H9 (cell line): ENCODE data around the gene FAXDC2. TPM values are rescaled to one million over a fixed set of nuclear protein-coding genes. Genes with fewer than 3 reads are reported as not detected.

Experiments
- DNase-seq: peaks from one replicate; pipeline ENCODE4 v3.0.0-alpha.2; 2017
- H2AFZ ChIP-seq: one replicate; pipeline ENCODE4 v1.6.1; 2013; ENCODE audit warnings: mild to moderate bottlenecking, low read length, control low read depth, moderate library complexity
- H2AK5ac ChIP-seq: 2 replicates; pipeline ENCODE4 v1.6.1; 2013; ENCODE audit warnings: low read length, control low read depth, mixed read lengths; ENCODE audit not compliant: insufficient read length
- H2BK120ac ChIP-seq: one replicate; pipeline ENCODE4 v1.6.1; 2013; ENCODE audit warnings: low read depth, mild to moderate bottlenecking, low read length, control low read depth, inconsistent platforms; ENCODE audit not compliant: poor library complexity, severe bottlenecking
- H2BK12ac ChIP-seq: 2 replicates; pipeline ENCODE4 v1.6.1; 2013; ENCODE audit warnings: low read length, control low read depth, mixed read lengths, low read depth; ENCODE audit not compliant: insufficient read length
- H2BK15ac ChIP-seq: 2 replicates; pipeline ENCODE4 v1.6.1; 2013; ENCODE audit warnings: low read depth, low read length, control low read depth
- H2BK20ac ChIP-seq: one replicate; pipeline ENCODE4 v1.6.1; 2013; ENCODE audit warnings: low read depth, mild to moderate bottlenecking, low read length, control low read depth, inconsistent platforms; ENCODE audit not compliant: poor library complexity, severe bottlenecking
- H2BK5ac ChIP-seq: 2 replicates; pipeline ENCODE4 v1.6.1; 2013; ENCODE audit warnings: low read length, control low read depth, mixed read lengths; ENCODE audit not compliant: insufficient read length
- H3K14ac ChIP-seq: 2 replicates; pipeline ENCODE4 v1.6.1; 2013; ENCODE audit warnings: low read length, control low read depth; ENCODE audit not compliant: insufficient read depth
- H3K18ac ChIP-seq: 2 replicates; pipeline ENCODE4 v1.6.1; 2013; ENCODE audit warnings: low read depth, mild to moderate bottlenecking, mixed read lengths, low read length, control low read depth; ENCODE audit not compliant: insufficient read length
- H3K23ac ChIP-seq: 2 replicates; pipeline ENCODE4 v1.6.1; 2013; ENCODE audit warnings: low read length, control low read depth, mixed read lengths, low read depth; ENCODE audit not compliant: insufficient read length
- H3K23me2 ChIP-seq: 2 replicates; pipeline ENCODE4 v1.6.1; 2013; ENCODE audit warnings: low read depth, mild to moderate bottlenecking, mixed read lengths, low read length, control low read depth; ENCODE audit not compliant: insufficient read length, poor library complexity, severe bottlenecking
- H3K27ac ChIP-seq: 2 replicates; pipeline ENCODE4 v1.5.1; 2013; ENCODE audit warnings: low read length, control low read depth, mixed read lengths, low read depth; ENCODE audit not compliant: insufficient read length
- H3K27me3 ChIP-seq: 2 replicates; pipeline ENCODE4 v1.6.1; 2013; ENCODE audit warnings: low read length, control low read depth, inconsistent platforms; ENCODE audit not compliant: insufficient read depth
- H3K4ac ChIP-seq: 2 replicates; pipeline ENCODE4 v1.6.1; 2013; ENCODE audit warnings: low read depth, mild to moderate bottlenecking, control low read depth, inconsistent platforms, low read length, moderate library complexity
- H3K4me1 ChIP-seq: 2 replicates; pipeline ENCODE4 v1.6.1; 2013; ENCODE audit warnings: low read length, control low read depth, inconsistent platforms; ENCODE audit not compliant: insufficient read depth
- H3K4me2 ChIP-seq: 2 replicates; pipeline ENCODE4 v1.6.1; 2013; ENCODE audit warnings: low read length, control low read depth, mixed read lengths; ENCODE audit not compliant: insufficient read length, insufficient read depth
- H3K56ac ChIP-seq: 2 replicates; pipeline ENCODE4 v1.6.1; 2013; ENCODE audit warnings: low read depth, mild to moderate bottlenecking, mixed read lengths, low read length, control low read depth; ENCODE audit not compliant: insufficient read length
- H3K79me1 ChIP-seq: 2 replicates; pipeline ENCODE4 v1.6.1; 2013; ENCODE audit warnings: low read depth, mild to moderate bottlenecking, moderate library complexity, low read length, control low read depth, inconsistent platforms; ENCODE audit not compliant: insufficient read depth, poor library complexity, severe bottlenecking
- H3K79me2 ChIP-seq: 2 replicates; pipeline ENCODE4 v1.6.1; 2013; ENCODE audit warnings: low read length, control low read depth, inconsistent platforms; ENCODE audit not compliant: insufficient read depth
- H3K9ac ChIP-seq: 2 replicates; pipeline ENCODE4 v1.6.1; 2013; ENCODE audit warnings: low read length, control low read depth, mixed read lengths; ENCODE audit not compliant: insufficient read length; ENCODE audit errors: extremely low read depth
- H3K9me3 ChIP-seq: one replicate; pipeline ENCODE4 v1.6.1; 2013; ENCODE audit warnings: low read depth, low read length, inconsistent platforms; ENCODE audit not compliant: control insufficient read depth
- H3T11ph ChIP-seq: one replicate; pipeline ENCODE4 v1.6.1; 2013; ENCODE audit warnings: mild to moderate bottlenecking, low read length, control low read depth, inconsistent platforms
- H4K20me1 ChIP-seq: one replicate; pipeline ENCODE4 v1.6.1; 2013; ENCODE audit not compliant: control insufficient read depth, insufficient read length, insufficient read depth
- H4K5ac ChIP-seq: 2 replicates; pipeline ENCODE4 v1.6.1; 2013; ENCODE audit warnings: low read depth, mild to moderate bottlenecking, mixed read lengths, low read length, control low read depth; ENCODE audit not compliant: insufficient read length
- H4K8ac ChIP-seq: replicated peaks from 2 replicates; pipeline ENCODE4 v1.6.1; 2013; ENCODE audit warnings: low read length, control low read depth, mixed read lengths, low read depth; ENCODE audit not compliant: insufficient read length
- H4K91ac ChIP-seq: 2 replicates; pipeline ENCODE4 v1.6.1; 2013; ENCODE audit warnings: low read depth, mild to moderate bottlenecking, moderate library complexity, mixed read lengths, low read length, control low read depth; ENCODE audit not compliant: insufficient read length
- H3K27ac Mint-ChIP-seq, 3 experiments: 2 replicates in 2 of 3; 3 replicates in 1 of 3; pipeline ENCODE4 v1.8.0; 2020 to 2021; ENCODE audit warnings: mixed read lengths in 3 of 3, mild to moderate bottlenecking in 1 of 3, moderate library complexity in 1 of 3
- H3K27me3 Mint-ChIP-seq: 2 replicates; pipeline ENCODE4 v1.8.0; 2021; ENCODE audit warnings: low read depth, mild to moderate bottlenecking, moderate library complexity, mixed read lengths
- H3K36me3 Mint-ChIP-seq, 3 experiments: 2 replicates in 2 of 3; 3 replicates in 1 of 3; pipeline ENCODE4 v1.8.0; 2020 to 2021; ENCODE audit warnings: low read depth in 3 of 3, mixed read lengths in 3 of 3; ENCODE audit not compliant: insufficient read depth in 1 of 3
- H3K4me1 Mint-ChIP-seq, 2 experiments: 2 replicates each; pipeline ENCODE4 v1.8.0; 2020; ENCODE audit warnings: mixed read lengths in 2 of 2
- H3K4me3 Mint-ChIP-seq, 2 experiments: 2 replicates in 1 of 2; 3 replicates in 1 of 2; pipeline ENCODE4 v1.8.0; 2020 to 2021; ENCODE audit warnings: mild to moderate bottlenecking in 2 of 2, mixed read lengths in 2 of 2, moderate library complexity in 1 of 2
- H3K9me3 Mint-ChIP-seq, 2 experiments: 2 replicates in 1 of 2; 3 replicates in 1 of 2; pipeline ENCODE4 v1.8.0; 2020; ENCODE audit warnings: mild to moderate bottlenecking in 2 of 2, mixed read lengths in 2 of 2, moderate library complexity in 1 of 2
- CTCF ChIP-seq: fragments of 200-600 bp; sonication (generic); conservative IDR thresholded peaks from 3 replicates; pipeline ENCODE4 v1.8.0; 2021; ENCODE audit warnings: antibody characterized with exemption, mild to moderate bottlenecking
- total RNA-seq: library from RNA; stranded (reverse); gene quantifications from 2 replicates; pipeline ENCODE4 v1.2.1, GENCODE V29; 2021

The FAXDC2 gene
- total RNA-seq, 1 experiment from 2014 or later: 3.0 TPM

- Histone ChIP-seq H3K9ac (no peak overlapping the region), H3K18ac (no peak overlapping the region), H3K27ac (no peak overlapping the region), H2AFZ (no peak overlapping the region), H2BK5ac (no peak overlapping the region), H3K4ac (no peak overlapping the region), H4K20me1 (no peaks in the 10 kb centered on the region), H4K5ac (no peak overlapping the region), H3K27me3 (no peaks in the 10 kb centered on the region), H3K23ac (no peak overlapping the region), H3T11ph (no peak overlapping the region), H3K23me2 (no peaks in the 10 kb centered on the region), H3K4me2 (no peak overlapping the region), H4K91ac (no peak overlapping the region), H2BK15ac (no peak overlapping the region), H3K79me1 (no peaks in the 10 kb centered on the region), H3K79me2 (no peaks in the 10 kb centered on the region), H3K14ac (no peak overlapping the region), H3K4me1 (no peaks in the 10 kb centered on the region), H2BK20ac (no peak overlapping the region), H2AK5ac (no peak overlapping the region), H3K9me3 (no peaks in the 10 kb centered on the region), H4K8ac (no peak overlapping the region), H3K56ac (no peak overlapping the region), H2BK120ac (no peak overlapping the region), H2BK12ac (no peak overlapping the region)
- DNase-seq: no peak
- Mint-ChIP-seq H3K27ac (peak overlapping the region in 1 of 3 experiments; percentile 24; a peak in 1 of 7 replicates), H3K9me3 (no peaks in the 10 kb centered on the region), H3K4me3 (no peak overlapping the region), H3K4me1 (no peaks in the 10 kb centered on the region), H3K36me3 (peaks cover 45 to 92% (median 83%) of the 10 kb centered on the region in 3 experiments; a peak in 6 of 7 replicates), H3K27me3 (no peaks in the 10 kb centered on the region)
- no peak for TF ChIP-seq CTCF
Observed at GRCh38 chr5:154896562-154897165, 46.3 kb upstream of the FAXDC2 start.
